ENCODE results near the gene TASP1. TPM values are rescaled to one million over a fixed set of nuclear protein-coding genes. Genes with fewer than 3 reads are reported as not detected.
A peak's percentile ranks its signal among the peaks of the same experiment; 100 is the strongest.

TASP1 gene
- total and polyA plus RNA-seq, 8 donors = 2.9 to 33.8 (median 6.9) TPM

DNA sequence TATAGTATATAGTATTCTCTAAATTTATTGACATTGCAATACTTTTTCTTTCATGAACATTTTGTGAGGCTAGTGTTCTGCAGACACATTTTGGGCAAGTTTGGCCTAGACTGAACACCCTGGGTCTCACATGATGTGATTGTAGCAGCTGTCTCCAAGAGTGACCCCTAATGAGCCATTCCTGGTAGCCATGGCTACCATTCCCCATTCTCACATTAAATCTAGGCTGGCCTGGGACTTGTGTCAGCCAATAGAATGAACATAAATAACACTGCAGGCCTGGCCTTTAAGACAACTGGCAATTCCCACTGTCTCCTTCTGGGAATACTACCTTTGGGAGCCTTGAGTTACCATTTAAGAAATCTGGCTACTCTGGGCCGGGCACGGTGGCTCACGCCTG lies 38.0 kb upstream of the TASP1 start:
- Histone ChIP-seq H3K4me1 (no peaks in the 10 kb centered on the region), H3K9me3 (no peaks in the 10 kb centered on the region), H3K36me3 (no peaks in the 10 kb centered on the region), H3K27me3 (no peaks in the 10 kb centered on the region), H3K4me3 (no peak overlapping the region), H3K27ac (no peak overlapping the region)
- WGBS, 5 donors = 86 to 97% (median 93%) methylated on average over 3 of the region's 3 CpGs
- no peak for DNase-seq
- intact Hi-C loops (cut with DNase I; ENCODE audit: low total_unique reads) = no loop called here
- no peak for TF ChIP-seq POLR2A (IDR thresholded peaks at IDR 0.05)
- TF ChIP-seq POLR2AphosphoS5 (IDR thresholded peaks at IDR 0.05) = no peak
- no peak for TF ChIP-seq EP300 (IDR thresholded peaks at IDR 0.05)
- TF ChIP-seq CTCF (IDR thresholded peaks at IDR 0.05) = no peak

GRCh38 chr20:13672690-13673089 lies 34.0 kb upstream of the TASP1 start:
- H3K4me3 ChIP-seq = no peak overlapping the region
- no peak overlapping the region for H3K27ac ChIP-seq
- H3K36me3 ChIP-seq = no peaks in the 10 kb centered on the region
- WGBS, 5 donors = 65 to 72% (median 68%) methylated on average over 3 of the region's 3 CpGs
- DNase-seq = no peak
- H3K9me3 ChIP-seq = no peaks in the 10 kb centered on the region
- no peaks in the 10 kb centered on the region for H3K27me3 ChIP-seq
- no peaks in the 10 kb centered on the region for H3K4me1 ChIP-seq
- intact Hi-C loops (cut with DNase I; ENCODE audit: low total_unique reads) = no loop called here
- no peak for TF ChIP-seq POLR2A (IDR thresholded peaks at IDR 0.05)
- no peak for TF ChIP-seq CTCF (IDR thresholded peaks at IDR 0.05)
- TF ChIP-seq POLR2AphosphoS5 (IDR thresholded peaks at IDR 0.05) = no peak
- TF ChIP-seq EP300 (IDR thresholded peaks at IDR 0.05) = no peak

GRCh38 chr20:13671916-13672378 lies 33.2 kb upstream of the TASP1 start:
- DNase-seq = peak in 1 of 2 donors; percentile 56

GRCh38 chr20:13671512-13671911 lies 32.8 kb upstream of the TASP1 start:
- intact Hi-C loops (cut with DNase I; ENCODE audit: low total_unique reads) = no loop called here
- H3K27me3 ChIP-seq = no peaks in the 10 kb centered on the region
- H3K27ac ChIP-seq = peak overlapping the region in 2 of 5 donors; percentile 2 to 12
- DNase-seq = no peak
- no peaks in the 10 kb centered on the region for H3K4me1 ChIP-seq
- WGBS, 5 donors = 57 to 80% (median 76%) methylated on average over 2 of the region's 2 CpGs
- no peak for TF ChIP-seq POLR2AphosphoS5 (IDR thresholded peaks at IDR 0.05)
- TF ChIP-seq EP300 (IDR thresholded peaks at IDR 0.05) = no peak
- TF ChIP-seq CTCF (IDR thresholded peaks at IDR 0.05) = no peak
- no peak for TF ChIP-seq POLR2A (IDR thresholded peaks at IDR 0.05)
- no peaks in the 10 kb centered on the region for H3K36me3 ChIP-seq
- no peaks in the 10 kb centered on the region for H3K9me3 ChIP-seq
- H3K4me3 ChIP-seq = no peak overlapping the region

More at GRCh38 chr20:13671916-13672378, 33.2 kb upstream of the TASP1 start:
- 35 to 58% (median 46%) methylated on average over 1 of the region's 1 CpG for WGBS, 5 donors
- Histone ChIP-seq H3K27me3 (no peaks in the 10 kb centered on the region), H3K36me3 (no peaks in the 10 kb centered on the region), H3K9me3 (no peaks in the 10 kb centered on the region), H3K4me1 (no peaks in the 10 kb centered on the region), H3K4me3 (no peak overlapping the region), H3K27ac (peak overlapping the region in 1 of 5 donors; percentile 12)
- intact Hi-C loops (cut with DNase I; ENCODE audit: low total_unique reads) = no loop called here
- no peak for TF ChIP-seq EP300 (IDR thresholded peaks at IDR 0.05)

DNA sequence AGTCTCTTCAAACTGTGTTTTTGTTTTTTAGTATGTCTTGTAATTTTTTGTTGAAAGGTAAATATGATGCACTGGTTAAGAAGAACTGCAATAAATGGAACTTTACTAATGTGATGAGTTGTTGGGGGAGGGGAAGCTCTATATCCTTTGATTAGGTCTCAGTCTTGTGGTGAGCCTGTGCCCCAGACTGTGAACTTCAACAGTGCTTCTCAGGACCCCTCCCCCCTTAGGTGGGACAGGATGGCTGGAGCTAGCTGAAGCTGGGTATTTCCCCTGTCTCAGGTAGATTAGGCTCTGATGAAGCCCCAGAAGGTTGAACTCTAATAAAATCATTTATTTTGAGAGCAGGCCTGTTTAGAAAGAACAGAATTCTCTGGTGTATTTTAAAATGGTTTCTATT lies 31.4 kb upstream of the TASP1 start:
- no peak for TF ChIP-seq POLR2AphosphoS5 (IDR thresholded peaks at IDR 0.05)
- TF ChIP-seq EP300 (IDR thresholded peaks at IDR 0.05) = no peak
- no peak for TF ChIP-seq POLR2A (IDR thresholded peaks at IDR 0.05)
- TF ChIP-seq CTCF (IDR thresholded peaks at IDR 0.05) = no peak
- intact Hi-C loops (cut with DNase I; ENCODE audit: low total_unique reads) = no loop called here
- no peak overlapping the region for H3K27ac ChIP-seq

More for the DNA sequence above, 31.4 kb upstream of the TASP1 start:
- Histone ChIP-seq H3K9me3 (no peaks in the 10 kb centered on the region), H3K27me3 (no peaks in the 10 kb centered on the region), H3K36me3 (no peaks in the 10 kb centered on the region), H3K4me3 (no peak overlapping the region), H3K4me1 (no peaks in the 10 kb centered on the region)
- DNase-seq = no peak
